HEK293T (cell line): ENCODE measurements around the gene CCSER1.

ENCODE experiments used
- ARNT ChIP-seq: fragments of 450-650 bp; IDR thresholded peaks from 2 replicates; pipeline ENCODE4 v1.6.1; 2017; ENCODE audit warnings: mild to moderate bottlenecking
- BHLHE40 ChIP-seq: fragments of 450-650 bp; IDR thresholded peaks from 2 replicates; pipeline ENCODE4 v1.6.1; 2016; ENCODE audit warnings: mild to moderate bottlenecking, moderate library complexity, borderline replicate concordance
- CTBP1 ChIP-seq: fragments of 450-650 bp; IDR thresholded peaks from 2 replicates; pipeline ENCODE4 v1.6.1; 2016; ENCODE audit warnings: borderline replicate concordance
- ELF4 ChIP-seq: fragments of 450-650 bp; IDR thresholded peaks from 2 replicates; pipeline ENCODE4 v1.6.1; 2017; ENCODE audit warnings: antibody characterized with exemption
- FOXA1 ChIP-seq: fragments of 450-650 bp; IDR thresholded peaks from 2 replicates; pipeline ENCODE4 v1.6.1; 2016; ENCODE audit warnings: mild to moderate bottlenecking
- FOXK2 ChIP-seq: fragments of 450-650 bp; IDR thresholded peaks from 2 replicates; pipeline ENCODE4 v1.6.1; 2016; ENCODE audit warnings: mild to moderate bottlenecking
- FOXM1 ChIP-seq: fragments of 450-650 bp; IDR thresholded peaks from 2 replicates; pipeline ENCODE4 v1.6.1; 2017; ENCODE audit warnings: mild to moderate bottlenecking, borderline replicate concordance
- HDGF ChIP-seq: fragments of 450-650 bp; IDR thresholded peaks from 2 replicates; pipeline ENCODE4 v1.6.1; 2017; ENCODE audit warnings: antibody characterized with exemption, borderline replicate concordance
- L3MBTL2 ChIP-seq: fragments of 450-650 bp; conservative IDR thresholded peaks from 2 replicates; pipeline ENCODE4 v1.6.1; 2016; ENCODE audit warnings: mild to moderate bottlenecking
- NFRKB ChIP-seq: fragments of 450-650 bp; IDR thresholded peaks from 2 replicates; pipeline ENCODE4 v1.6.1; 2016; ENCODE audit warnings: mild to moderate bottlenecking, moderate library complexity
- SP1 ChIP-seq: fragments of 450-650 bp; IDR thresholded peaks from 2 replicates; pipeline ENCODE4 v1.6.1; 2017
- SUZ12 ChIP-seq: fragments of 450-650 bp; IDR thresholded peaks from 2 replicates; pipeline ENCODE4 v1.6.1; 2016; ENCODE audit warnings: mild to moderate bottlenecking
- TARDBP ChIP-seq: fragments of 450-650 bp; IDR thresholded peaks from 2 replicates; pipeline ENCODE4 v1.6.1; 2016
- ZNF384 ChIP-seq: fragments of 450-650 bp; IDR thresholded peaks from 2 replicates; pipeline ENCODE4 v1.6.1; 2016

DNA sequence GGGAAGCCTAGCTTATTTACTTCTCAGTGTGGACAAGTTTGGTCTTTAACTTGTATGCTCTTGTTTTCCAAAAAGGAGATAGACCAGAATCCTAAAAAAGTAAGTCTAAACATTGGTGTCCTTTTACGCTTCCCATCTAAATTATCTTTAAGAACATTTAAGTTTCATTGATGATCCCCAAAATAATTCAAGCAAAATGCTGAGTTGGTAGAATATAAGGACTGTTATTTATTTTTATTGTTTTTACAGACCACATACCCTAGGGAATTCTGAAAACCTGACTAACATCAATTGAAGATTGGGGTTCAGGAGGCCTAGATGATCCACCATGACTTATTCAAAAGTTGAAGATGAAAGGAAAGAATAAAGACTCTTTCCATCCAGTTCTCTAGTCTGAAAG, 653.0 kb downstream of the CCSER1 start:
- no peak for TF ChIP-seq ARNT
- TF ChIP-seq L3MBTL2, result no peak
- no peak for TF ChIP-seq ZNF384
- no peak for TF ChIP-seq SUZ12
- no peak for TF ChIP-seq ELF4
- no peak for TF ChIP-seq FOXM1
- TF ChIP-seq BHLHE40, result no peak
- TF ChIP-seq CTBP1, result no peak
- TF ChIP-seq FOXK2, result no peak
- no peak for TF ChIP-seq TARDBP
- no peak for TF ChIP-seq SP1
- TF ChIP-seq HDGF, result no peak
- no peak for TF ChIP-seq FOXA1
- no peak for TF ChIP-seq NFRKB
